Subcutaneous adipose tissue (tissue), 4 donors: ENCODE measurements around the gene MXD4. TPM values are rescaled to one million over a fixed set of nuclear protein-coding genes. Genes with fewer than 3 reads are reported as not detected.

Experiments
- total RNA-seq, 4 donors: library from RNA; depleted of rRNA; stranded (reverse); fragments of >200 nt; gene quantifications; one replicate each; pipeline ENCODE4 v1.1.0, GENCODE V29; 2016
- TF ChIP-seq, protein P1 (sequence below): fragments of 450-650 bp; IDR thresholded peaks from one replicate; pipeline ENCODE4 v1.5.1; 2016; ENCODE audit warnings: low read depth, mild to moderate bottlenecking, control low read depth, antibody characterized with exemption, moderate library complexity

The MXD4 gene
- total RNA-seq, 4 donors from 2014 or later: 31.1 to 125 (median 48.1) TPM

DNA sequence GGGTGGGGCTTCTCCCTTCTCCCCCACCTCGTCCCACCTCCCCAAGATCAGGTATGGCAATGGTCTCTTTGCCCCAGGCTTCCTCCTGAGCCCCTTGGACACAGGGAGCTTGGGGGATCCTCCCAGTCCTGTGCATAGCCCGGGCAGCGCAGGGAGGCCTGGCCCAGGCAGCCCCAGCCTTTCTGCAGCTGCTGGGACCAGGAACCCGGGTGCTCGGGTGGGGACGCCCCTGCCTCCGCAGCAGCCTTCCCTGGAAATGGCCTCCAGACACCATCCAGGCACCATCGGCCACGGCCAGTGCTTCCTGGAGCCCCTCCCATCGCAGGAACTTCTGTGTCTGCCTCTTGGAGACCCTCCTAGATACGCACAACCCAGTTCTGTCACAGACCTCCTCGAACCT, 5.9 kb upstream of the MXD4 start:
- TF ChIP-seq, protein P1, sequence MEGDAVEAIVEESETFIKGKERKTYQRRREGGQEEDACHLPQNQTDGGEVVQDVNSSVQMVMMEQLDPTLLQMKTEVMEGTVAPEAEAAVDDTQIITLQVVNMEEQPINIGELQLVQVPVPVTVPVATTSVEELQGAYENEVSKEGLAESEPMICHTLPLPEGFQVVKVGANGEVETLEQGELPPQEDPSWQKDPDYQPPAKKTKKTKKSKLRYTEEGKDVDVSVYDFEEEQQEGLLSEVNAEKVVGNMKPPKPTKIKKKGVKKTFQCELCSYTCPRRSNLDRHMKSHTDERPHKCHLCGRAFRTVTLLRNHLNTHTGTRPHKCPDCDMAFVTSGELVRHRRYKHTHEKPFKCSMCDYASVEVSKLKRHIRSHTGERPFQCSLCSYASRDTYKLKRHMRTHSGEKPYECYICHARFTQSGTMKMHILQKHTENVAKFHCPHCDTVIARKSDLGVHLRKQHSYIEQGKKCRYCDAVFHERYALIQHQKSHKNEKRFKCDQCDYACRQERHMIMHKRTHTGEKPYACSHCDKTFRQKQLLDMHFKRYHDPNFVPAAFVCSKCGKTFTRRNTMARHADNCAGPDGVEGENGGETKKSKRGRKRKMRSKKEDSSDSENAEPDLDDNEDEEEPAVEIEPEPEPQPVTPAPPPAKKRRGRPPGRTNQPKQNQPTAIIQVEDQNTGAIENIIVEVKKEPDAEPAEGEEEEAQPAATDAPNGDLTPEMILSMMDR: no peak

DNA sequence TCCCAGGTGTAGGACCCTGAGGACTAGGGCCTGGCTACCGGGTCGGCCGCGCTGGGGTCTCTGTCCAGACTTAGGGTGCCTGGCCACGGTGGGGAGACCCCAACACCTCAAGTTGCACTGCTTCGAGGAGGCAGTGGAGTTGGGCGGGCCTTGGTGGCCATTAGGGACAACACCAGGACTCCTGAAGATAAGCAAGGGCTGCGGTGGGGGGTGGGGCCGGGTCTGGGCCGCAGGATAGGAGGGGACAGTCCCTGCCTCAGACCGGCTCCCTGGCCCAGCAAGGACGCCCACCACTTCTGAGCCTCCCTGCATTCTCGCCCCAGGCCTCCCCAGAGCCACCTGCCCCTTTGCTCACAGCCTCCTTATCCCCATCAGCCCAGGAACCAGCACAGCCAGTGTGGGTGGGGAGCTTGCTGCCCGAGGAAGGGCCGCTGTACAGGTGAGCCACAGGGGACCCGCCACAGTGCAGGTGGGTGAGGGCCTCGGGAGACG, 5.5 kb upstream of the MXD4 start:
- TF ChIP-seq, protein P1: no peak

DNA sequence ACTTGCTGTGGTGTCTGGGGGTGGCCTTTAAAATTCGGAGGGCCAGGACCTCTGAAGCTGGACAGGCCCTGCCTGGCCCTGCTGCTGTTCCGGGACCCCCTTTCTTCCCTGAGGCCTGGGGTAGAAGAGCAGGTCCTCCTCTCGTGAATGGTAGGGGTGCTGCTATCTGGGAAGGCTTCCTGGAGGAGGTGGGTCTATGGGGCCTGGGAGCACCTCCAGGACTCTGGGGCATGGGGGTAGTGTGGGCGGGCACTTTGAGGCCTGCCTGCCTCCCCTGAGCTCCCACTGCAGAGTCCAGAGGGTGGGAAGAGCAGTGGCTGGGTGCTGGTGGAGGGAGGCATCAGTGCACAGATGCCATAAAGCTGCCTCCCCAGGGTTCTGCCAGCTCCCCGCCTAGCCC, 4.9 kb upstream of the MXD4 start:
- TF ChIP-seq, protein P1: no peak

DNA sequence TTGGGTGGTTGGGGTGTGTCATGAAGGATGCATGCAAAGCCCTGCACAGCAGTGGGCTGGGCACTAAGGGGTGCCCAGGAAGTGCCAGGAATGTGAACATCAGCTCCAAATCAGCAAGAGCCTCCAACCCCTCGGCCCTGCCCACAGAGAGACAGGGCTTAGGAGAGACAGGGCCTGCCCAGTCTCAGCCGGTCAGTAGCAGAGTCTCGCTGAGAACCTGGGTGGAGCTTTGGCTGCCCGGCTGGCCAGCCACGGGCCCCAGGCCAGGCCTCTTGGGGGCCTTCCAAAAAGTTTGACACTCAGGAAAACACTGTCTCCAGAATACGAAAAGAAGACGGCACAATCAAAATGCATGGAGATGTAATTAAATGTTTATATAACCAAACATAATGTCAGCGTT, 4.3 kb upstream of the MXD4 start:
- TF ChIP-seq, protein P1: no peak

DNA sequence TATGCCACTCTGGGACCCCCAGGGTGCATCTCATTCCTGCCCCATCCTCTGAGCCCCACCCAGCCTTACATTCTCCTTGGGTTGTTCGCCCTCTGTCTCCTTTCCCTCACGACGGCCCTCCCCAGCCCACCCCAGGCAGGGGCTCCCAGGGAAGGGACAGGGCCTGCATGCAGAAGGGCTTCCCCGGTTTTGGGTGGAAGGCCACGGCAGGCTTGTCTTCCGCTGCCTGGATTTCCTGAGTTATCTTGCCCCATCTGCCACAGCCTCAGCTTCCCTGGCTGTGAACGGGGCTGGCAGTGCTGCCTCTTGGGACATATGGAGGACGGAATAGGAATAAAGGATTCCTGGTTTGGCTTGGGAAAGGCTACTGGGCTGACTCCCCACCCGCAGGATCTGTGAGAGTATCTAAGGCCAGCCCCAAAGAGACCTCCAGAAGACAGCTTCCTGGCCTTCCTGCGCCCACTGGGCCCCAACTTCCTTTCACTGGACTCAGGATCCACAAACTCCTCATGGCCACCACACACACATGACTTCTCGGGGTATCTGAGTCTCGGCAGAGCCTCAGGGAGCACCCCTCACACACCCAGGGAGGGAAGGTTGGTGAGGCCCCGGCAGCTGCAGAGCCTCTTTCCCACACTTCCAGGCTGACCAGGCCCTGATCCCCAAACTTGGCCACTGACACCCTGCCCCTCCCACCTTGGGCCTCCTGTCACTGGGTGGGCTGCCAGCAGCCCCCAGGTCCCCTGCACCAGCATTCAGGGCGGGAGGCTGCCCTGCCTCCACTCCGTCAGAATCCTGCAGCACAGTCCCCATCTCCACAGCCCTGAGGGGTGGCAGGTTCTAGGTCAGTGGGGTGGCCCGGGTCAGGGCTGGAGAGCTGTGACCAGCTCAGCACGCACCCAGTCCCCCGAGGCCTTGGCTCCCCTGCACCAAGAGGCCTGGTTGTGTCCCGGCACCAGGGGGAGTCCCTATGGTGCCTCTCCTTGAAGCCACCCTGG, 3.5 kb upstream of the MXD4 start:
- TF ChIP-seq, protein P1: no peak

DNA sequence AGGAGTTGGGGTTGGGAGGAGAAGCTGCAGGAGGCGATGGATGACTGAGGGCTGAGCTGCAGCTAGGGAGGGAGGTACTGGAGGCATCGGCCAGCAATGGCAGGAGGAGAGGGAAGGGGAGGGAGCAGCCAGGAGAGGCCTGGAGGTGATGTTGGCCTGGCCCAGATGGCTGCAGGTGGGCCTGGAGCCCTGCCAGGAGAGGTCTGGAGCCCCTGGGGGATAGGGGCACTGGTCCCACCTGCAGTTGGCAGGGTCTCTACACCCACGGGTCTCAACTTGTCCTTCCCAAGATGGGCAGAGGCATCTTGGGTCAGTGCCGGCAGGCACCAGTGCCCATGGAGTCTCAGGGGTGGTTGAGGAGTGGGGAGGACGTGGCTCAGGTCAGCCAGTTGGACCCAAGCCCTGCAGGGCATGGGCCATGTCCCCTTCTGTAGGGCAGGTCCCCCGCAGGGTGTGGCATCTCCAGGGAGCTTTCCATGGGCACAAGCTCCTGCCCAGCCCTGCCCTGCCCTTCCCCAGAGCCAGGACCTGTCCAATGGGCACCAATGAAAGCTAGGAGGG, 2.7 kb upstream of the MXD4 start:
- TF ChIP-seq, protein P1: no peak

DNA sequence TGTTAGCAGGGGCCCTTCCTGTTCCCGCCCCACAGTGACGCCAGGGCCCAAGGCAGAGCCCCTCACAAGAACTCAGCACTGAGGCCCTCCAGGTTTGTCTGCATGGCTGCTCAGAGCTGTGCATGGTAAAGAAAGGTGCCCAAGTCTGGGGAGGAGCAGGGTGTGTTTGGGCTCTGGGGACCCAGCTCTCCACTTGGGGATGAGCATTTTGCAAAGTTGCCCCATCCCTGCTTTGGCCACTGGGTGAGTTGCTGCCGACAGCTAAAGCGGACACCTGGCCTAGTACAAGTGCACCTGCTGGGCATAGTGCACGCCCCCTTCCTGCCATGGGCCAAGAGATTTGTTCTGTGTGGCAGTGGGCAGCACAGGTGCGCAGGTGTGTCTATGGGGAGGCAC, 2.0 kb upstream of the MXD4 start:
- TF ChIP-seq, protein P1: no peak
